ENCODE results near the gene CPED1. TPM values are rescaled to one million over a fixed set of nuclear protein-coding genes. Genes with fewer than 3 reads are reported as not detected.

The CPED1 gene
- total RNA-seq, 1 experiment from 2014 or later, result 0.39 TPM

DNA sequence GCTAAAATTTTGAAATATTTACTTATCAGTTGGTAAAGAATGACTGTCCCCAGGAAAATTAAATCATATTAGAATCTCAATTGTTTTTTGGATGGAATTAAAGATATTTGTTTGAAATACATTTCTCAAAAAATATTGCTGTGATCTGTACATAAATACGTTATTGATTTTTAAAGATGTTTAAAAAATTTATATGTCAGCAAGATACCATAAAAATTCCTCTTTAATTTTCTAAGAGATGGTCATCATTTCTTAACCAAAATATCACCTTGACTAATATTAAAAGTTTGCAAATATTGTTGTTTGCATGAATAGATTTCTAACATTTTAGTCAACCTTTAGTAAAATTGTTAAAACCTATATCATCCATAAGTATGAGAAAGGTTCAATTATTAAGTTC lies 192.8 kb downstream of the CPED1 start:
- CTCF ChIA-PET, result no interaction called here
- Histone ChIP-seq H3K27me3 (ENCODE audit: control insufficient read depth, insufficient read depth, low read length) (no peaks in the 10 kb centered on the region; the same call in none of the 2 replicates), H3K4me3 (ENCODE audit: low read depth in 2 of 2, low read length in 2 of 2) (no peak overlapping the region), H3K27ac (ENCODE audit: low read length) (no peak overlapping the region), H3K36me3 (ENCODE audit: control insufficient read depth, insufficient read depth, low read length) (no peaks in the 10 kb centered on the region), H3K9me3 (ENCODE audit: control insufficient read depth, insufficient read depth, low read depth, low read length) (no peaks in the 10 kb centered on the region), H3K4me1 (ENCODE audit: control insufficient read depth, insufficient read depth, low read length) (no peaks in the 10 kb centered on the region)
- intact Hi-C loops (cut with micrococcal nuclease; ENCODE audit: unreplicated experiment), result no loop called here
- no peak for ATAC-seq
- TF ChIP-seq POLR2AphosphoS5 (IDR thresholded peaks at IDR 0.05; ENCODE audit: low read depth, low read length), result no peak
- TF ChIP-seq CTCF (IDR thresholded peaks at IDR 0.05), result no peak
- BruUV-seq (replicated peaks), result no TSS peak
- POLR2A ChIA-PET, result interaction anchor here (0.6 kb wide), 1 partner anchor 93 kb away, joined by 3 read pairs; no protein-coding TSS in a partner anchor
- in situ Hi-C loops (cut with HindIII; ENCODE audit: low pct_unique_long_range_greater_than_20kb, low sequenced_read_pairs), result no loop called here
- no peak for DNase-seq (ENCODE audit: low read depth, low spot score)

- H3K36me3 ChIP-seq (ENCODE audit: control insufficient read depth, insufficient read depth, low read length), result no peaks in the 10 kb centered on the region
- CTCF ChIA-PET, result interaction anchor here (0.6 kb wide), 1 partner anchor 759 kb away, joined by 3 read pairs; no protein-coding TSS in a partner anchor
- H3K27ac ChIP-seq (ENCODE audit: low read length), result no peak overlapping the region
- ATAC-seq (no peak), DNase-seq (ENCODE audit: low read depth, low spot score) (no peak)
- H3K4me3 ChIP-seq (ENCODE audit: low read depth in 2 of 2, low read length in 2 of 2), result no peak overlapping the region
- no peaks in the 10 kb centered on the region for H3K9me3 ChIP-seq (ENCODE audit: control insufficient read depth, insufficient read depth, low read depth, low read length)
- in situ Hi-C loops (cut with HindIII; ENCODE audit: low pct_unique_long_range_greater_than_20kb, low sequenced_read_pairs), result no loop called here
- intact Hi-C loops (cut with micrococcal nuclease; ENCODE audit: unreplicated experiment), result no loop called here
- no peaks in the 10 kb centered on the region; the same call in none of the 2 replicates for H3K27me3 ChIP-seq (ENCODE audit: control insufficient read depth, insufficient read depth, low read length)
- POLR2A ChIA-PET, result interaction anchor here (0.6 kb wide), 1 partner anchor 92 kb away, joined by 3 read pairs; no protein-coding TSS in a partner anchor
- TF ChIP-seq POLR2AphosphoS5 (IDR thresholded peaks at IDR 0.05; ENCODE audit: low read depth, low read length) (no peak), CTCF (IDR thresholded peaks at IDR 0.05) (no peak), TCF7L2 (IDR thresholded peaks at IDR 0.05; ENCODE audit: low read depth, low read length) (no peak), SIN3A (IDR thresholded peaks at IDR 0.05; ENCODE audit: borderline replicate concordance, insufficient read depth, low read depth, low read length) (no peak)
- TF ChIP-seq, protein P1, sequence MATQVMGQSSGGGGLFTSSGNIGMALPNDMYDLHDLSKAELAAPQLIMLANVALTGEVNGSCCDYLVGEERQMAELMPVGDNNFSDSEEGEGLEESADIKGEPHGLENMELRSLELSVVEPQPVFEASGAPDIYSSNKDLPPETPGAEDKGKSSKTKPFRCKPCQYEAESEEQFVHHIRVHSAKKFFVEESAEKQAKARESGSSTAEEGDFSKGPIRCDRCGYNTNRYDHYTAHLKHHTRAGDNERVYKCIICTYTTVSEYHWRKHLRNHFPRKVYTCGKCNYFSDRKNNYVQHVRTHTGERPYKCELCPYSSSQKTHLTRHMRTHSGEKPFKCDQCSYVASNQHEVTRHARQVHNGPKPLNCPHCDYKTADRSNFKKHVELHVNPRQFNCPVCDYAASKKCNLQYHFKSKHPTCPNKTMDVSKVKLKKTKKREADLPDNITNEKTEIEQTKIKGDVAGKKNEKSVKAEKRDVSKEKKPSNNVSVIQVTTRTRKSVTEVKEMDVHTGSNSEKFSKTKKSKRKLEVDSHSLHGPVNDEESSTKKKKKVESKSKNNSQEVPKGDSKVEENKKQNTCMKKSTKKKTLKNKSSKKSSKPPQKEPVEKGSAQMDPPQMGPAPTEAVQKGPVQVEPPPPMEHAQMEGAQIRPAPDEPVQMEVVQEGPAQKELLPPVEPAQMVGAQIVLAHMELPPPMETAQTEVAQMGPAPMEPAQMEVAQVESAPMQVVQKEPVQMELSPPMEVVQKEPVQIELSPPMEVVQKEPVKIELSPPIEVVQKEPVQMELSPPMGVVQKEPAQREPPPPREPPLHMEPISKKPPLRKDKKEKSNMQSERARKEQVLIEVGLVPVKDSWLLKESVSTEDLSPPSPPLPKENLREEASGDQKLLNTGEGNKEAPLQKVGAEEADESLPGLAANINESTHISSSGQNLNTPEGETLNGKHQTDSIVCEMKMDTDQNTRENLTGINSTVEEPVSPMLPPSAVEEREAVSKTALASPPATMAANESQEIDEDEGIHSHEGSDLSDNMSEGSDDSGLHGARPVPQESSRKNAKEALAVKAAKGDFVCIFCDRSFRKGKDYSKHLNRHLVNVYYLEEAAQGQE (IDR thresholded peaks at IDR 0.05; ENCODE audit: insufficient read depth in 1 of 2, low read depth in 2 of 2, low read length in 1 of 2), result no peak
- BruUV-seq (replicated peaks), result no TSS peak
- no peaks in the 10 kb centered on the region for H3K4me1 ChIP-seq (ENCODE audit: control insufficient read depth, insufficient read depth, low read length)
These were observed 193.8 kb downstream of the CPED1 start for GRCh38 chr7:121182281-121182680.
